Thyroid gland (tissue), 4 donors: ENCODE data around the gene PARD3B.

Source experiments
- CTCF ChIP-seq, 6 experiments: fragments of 200-600 bp in 3 of 6; fragments of 450-650 bp in 3 of 6; sonication (generic) in 3 of 6; IDR thresholded peaks; one replicate each; pipeline ENCODE4 v1.5.1; 2016 to 2019; ENCODE audit warnings: antibody characterized with exemption in 6 of 6, mild to moderate bottlenecking in 2 of 6, inconsistent platforms in 1 of 6, moderate library complexity in 1 of 6
- POLR2A ChIP-seq, 2 donors: fragments of 450-650 bp; IDR thresholded peaks; one replicate each; pipeline ENCODE4 v1.6.1; 2017; ENCODE audit warnings: antibody characterized with exemption in 2 of 2, mild to moderate bottlenecking in 2 of 2, moderate library complexity in 1 of 2

- no peak for TF ChIP-seq POLR2A (IDR thresholded peaks at IDR 0.05)
- TF ChIP-seq CTCF (IDR thresholded peaks at IDR 0.05), result no peak
These were observed 752.1 kb downstream of the PARD3B start for GRCh38 chr2:205297368-205297767.
